HG02973 (cell line): ENCODE results near the gene GDI1.
A peak's percentile ranks its signal among the peaks of the same experiment; 100 is the strongest.

Source experiments
- ATAC-seq: cut with Tn5 transposase; IDR thresholded peaks from one replicate; pipeline ENCODE4 v1.9.1; 2021; ENCODE audit warnings: moderate library complexity; ENCODE audit not compliant: unreplicated experiment

The GDI1 gene

DNA sequence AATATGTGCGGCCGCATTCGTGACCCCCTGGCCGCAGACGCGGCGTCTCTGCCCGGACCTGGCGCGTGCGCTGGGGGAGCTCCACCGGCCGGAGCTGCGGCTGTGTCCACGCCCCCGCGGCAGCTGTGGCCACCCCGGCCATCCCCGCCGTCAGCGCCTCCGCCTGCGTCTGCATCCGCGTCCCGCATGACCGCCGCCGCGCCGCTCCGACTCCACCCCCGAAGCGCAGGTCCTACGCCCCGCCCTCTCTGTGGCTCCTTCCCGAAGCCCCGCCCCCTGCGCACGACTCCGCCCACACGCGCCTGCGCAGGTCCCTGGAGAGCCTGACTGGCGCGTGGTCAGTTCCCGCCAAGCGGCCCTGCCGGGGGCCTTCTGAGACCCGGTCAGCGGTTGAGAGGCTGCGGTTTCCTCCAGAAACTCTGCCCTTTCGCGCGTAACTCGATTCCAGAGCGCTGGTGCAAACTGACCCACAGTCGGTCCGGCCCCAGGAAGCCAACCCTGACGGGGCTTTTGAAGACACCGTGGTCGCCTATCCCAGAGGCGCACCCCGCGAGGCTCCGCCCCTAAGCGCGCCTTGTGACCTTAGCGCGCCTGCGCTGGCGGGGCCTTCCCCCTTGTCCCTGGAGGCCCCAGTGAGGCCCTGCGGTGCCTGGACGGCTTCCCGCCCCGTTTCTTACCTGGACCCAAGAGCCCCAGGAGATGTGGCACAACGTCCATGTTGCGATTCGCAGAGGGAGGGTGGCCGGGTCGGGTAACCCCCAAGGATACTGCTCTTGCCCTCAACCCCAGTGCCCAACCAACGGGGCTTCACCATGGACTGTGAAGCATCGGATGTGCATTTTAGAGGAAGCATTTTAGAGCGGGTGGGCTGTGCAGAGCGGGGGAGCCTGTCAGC, 42.0 kb downstream of the GDI1 start, which contains the start of gene LAGE3:
Gene LAGE3 (minus strand): TSS at position 554 of the 895 bp plus-strand sequence. CDS start 366 bp downstream, at position 188.
- ATAC-seq, result peak; percentile 81

DNA sequence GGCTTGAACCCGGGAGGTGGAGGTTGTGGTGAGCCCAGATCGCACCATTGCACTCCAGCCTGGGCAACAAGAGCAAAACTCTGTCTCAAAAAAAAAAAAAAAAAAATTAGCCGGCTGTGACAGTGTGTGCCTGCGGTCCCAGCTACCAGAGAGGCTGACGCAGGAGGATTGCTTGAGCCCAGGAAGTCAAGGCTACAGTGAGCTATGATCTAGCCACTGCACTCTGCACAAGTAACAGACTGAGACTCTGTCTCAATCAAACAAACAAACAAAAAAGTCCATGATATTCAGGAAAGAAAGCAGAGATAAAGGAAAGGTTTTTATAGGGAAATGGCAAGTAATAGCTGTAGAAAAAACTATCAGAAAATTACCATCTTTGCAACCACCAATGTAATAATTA, 44.2 kb downstream of the GDI1 start:
- no peak for ATAC-seq

DNA sequence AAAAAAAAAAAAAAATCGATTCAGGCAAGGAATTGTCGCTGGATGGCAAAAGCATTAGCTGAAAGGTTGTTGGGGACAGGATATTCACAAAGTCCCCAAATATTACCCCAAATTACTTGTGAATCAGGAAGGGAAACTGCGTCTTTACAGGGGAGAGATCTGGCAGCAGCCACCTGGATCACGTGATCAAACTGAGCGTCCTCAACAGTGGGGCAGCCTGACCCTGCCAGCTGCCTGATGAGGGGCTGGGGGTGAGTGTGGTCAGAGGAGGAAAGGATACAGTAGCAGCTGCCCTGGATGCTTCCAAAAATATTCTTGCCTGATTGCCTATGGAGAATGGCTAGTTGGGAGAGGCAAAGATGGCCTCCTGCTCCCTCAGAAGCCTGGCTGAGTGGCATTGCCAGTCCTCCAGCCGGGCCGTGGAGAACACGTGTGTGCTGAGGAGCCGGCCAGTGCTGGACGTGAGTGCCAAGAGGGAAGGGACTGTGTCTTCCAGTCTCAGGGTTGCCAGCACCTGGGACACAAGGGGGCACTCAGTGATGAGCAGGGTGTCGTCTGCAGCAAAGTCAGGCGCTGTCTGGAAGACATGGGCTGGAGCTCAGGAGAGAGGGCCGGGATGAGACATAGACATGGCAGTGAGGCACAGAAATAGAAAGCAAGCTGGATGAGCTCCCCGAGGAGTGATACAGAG, 45.1 kb downstream of the GDI1 start:
- no peak for ATAC-seq

DNA sequence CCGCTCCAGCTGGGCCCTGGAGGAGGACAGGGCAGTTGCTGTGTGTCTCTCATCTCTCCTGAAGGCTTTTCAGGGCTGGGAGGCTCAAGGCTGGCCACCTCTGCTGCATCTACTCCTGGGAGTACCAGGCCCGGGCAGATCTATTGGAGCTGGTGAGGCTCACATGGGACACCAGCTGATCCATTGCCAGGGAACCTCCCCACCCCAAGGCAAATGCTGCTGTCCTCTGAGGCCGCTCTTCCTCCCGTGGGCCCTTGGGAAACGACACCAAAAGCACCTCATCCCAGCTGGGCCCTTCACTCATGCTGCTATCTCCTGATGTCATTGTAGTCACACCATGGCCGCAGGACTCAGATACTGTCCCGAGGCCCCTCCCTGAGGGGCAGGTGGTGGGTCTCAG, 45.8 kb downstream of the GDI1 start:
- ATAC-seq, result no peak

DNA sequence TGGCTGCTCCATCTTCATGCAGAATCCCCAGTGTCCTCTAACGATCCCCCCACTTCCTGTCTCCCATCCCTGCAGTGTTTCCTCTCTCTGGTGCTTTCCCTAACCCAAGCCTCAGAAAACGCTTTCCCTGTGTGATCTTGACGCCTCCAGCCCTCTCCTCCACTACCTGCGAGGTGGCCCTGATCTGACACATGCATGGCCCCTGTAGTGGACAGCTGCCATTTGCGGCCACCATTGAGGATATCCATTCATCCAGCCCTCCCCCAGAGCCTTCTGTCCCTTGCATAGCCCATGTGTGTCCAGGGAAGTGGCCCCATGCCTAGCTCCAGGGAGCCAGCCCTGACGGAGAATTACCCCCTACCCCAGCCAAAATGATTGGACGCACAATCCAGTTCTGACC, 46.4 kb downstream of the GDI1 start:
- no peak for ATAC-seq

DNA sequence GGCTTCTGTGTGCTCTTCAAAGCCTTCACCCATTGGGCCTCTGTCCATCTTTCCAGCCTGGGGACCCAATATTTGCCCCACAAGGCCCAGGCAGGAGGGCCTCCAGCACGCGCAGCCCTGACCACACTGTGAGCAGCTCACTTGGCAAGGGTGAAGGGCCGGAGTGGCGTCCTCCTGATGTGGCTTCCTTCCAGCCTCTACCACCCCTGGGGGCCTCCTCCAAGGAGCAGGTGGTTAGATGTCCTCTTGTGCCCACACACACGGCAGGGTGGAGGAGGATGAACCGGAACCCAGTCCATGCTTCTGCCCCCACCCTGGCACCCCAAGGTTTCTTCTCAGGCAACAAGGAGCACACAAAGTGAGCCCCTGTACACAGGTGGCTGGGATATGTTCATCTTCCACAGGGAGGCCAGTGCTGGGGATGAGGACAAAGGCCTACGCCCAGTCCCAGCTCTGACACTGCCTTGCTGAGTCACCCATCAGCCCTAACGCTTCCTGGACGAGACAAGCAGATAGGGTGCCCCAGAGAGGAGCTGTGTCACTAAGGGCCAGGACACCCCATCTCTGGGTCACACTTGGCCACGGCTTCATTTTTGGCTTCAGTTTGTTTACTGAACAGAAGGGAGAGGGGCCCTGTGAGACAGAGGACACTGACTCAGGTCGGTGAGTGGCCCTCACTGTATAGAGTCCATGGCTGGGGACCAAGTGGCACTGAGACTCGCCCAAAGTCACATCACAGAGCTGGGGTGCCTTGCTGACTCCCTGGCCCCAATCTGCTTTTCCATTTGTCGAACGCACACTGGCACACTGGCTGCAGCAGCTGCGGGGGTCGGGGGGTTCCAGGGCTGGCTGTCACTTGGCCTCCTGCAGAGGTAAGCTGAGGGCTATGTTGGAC, 47.5 kb downstream of the GDI1 start:
- no peak for ATAC-seq

DNA sequence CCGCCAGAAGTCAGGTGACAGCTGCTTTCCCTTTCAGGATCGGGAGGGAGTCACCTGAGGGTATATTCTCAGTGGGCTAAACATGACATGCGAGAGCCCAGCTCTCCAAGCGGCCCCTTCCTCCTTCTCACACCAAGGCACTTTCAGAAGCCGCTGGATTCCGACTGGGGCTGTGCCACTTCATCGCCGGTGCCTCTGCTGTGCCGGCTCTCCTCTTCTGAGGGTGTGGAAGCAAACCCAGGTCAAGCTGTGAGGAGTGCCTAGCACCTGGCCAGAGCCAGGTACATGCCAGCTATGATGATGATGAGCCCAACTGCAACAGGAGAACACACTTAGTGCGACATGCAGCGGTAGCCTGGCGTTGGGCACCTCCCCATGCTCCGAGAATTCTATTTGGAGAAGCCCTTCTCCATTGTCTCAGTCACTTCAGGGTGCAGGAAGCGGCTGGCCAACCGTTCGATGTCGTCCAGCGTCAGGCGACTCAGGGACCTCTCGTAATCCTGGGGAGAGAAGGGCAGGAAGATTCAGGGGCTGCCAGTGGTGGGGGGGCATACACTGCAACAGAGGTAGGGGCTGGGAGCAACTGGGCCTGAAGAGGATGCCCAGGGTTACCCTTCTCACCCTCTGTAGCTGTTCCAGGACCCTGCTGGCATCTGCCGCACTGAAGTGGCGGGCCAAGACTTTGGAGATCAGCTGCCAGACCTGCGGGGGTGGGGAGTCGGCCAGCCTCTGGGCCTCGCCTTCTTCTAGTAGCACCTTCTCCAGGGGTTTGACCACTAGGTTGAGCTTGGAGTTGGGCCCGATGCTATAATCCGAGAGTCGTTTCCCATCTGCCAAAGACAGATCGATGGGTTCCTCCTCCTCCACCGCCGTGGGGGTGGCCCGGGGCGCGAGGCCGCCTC, 48.4 kb downstream of the GDI1 start:
- no peak for ATAC-seq

DNA sequence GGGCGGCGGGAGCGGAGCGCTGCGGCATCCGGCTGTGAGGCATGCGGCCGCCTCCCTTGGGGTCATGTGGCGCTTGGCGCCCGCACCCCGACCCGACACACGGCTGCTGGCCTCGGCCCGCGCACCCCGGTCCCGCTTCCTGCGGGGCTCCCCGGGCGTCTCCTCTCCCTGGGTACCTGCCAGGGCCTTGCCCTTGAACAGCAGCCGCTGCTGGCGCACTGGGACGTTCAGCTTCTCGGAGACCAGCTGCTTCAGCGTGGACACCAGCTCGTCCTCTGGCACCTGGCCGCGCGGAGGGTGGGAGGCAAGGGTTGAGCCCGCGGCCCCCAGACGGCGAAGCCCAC, 49.1 kb downstream of the GDI1 start:
- no peak for ATAC-seq

DNA sequence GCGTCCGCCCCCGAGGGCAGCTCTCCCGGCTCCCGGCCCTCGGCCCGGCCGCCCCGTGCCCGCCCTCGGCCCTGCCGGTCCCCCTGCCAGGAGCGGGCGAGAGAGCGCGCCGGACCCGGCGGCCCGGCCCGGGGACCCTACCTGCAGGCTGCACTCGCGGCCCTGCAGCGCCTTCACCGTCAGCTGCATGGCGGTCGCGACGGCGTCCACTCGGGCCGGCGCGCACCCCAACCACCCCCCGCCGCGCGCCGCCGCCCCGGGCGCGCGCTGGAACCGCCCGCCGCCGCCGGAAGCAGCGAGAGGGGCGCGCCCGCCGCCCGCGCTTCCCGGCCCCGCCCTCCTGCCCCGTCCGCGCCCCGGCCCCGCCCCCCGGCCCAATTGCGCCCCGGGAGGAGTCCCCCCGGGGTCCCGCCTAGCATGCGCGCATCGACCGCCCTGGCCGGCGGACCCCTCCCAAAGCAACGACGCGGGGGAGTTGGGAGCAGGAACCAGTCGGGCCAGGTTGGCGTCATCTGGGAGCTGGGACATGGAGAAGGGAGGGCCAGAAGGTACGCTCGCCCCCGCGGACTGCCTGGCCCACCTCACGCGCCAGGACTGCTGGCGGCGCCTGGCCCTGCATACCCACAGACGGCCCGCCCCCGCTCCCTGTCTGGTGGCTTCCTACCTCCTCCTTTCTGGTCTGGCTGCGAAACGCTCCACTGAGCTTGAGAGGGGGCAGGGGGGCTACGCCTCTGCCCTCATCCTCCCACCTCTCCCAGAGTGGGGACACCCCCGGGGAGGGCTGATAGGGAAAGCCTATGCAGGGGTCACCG, 49.6 kb downstream of the GDI1 start, which contains the start of gene UBL4A:
Gene UBL4A (minus strand): TSS at position 220 of the 812 bp plus-strand sequence. CDS start 31 bp downstream, at position 189.
- ATAC-seq, result no peak

DNA sequence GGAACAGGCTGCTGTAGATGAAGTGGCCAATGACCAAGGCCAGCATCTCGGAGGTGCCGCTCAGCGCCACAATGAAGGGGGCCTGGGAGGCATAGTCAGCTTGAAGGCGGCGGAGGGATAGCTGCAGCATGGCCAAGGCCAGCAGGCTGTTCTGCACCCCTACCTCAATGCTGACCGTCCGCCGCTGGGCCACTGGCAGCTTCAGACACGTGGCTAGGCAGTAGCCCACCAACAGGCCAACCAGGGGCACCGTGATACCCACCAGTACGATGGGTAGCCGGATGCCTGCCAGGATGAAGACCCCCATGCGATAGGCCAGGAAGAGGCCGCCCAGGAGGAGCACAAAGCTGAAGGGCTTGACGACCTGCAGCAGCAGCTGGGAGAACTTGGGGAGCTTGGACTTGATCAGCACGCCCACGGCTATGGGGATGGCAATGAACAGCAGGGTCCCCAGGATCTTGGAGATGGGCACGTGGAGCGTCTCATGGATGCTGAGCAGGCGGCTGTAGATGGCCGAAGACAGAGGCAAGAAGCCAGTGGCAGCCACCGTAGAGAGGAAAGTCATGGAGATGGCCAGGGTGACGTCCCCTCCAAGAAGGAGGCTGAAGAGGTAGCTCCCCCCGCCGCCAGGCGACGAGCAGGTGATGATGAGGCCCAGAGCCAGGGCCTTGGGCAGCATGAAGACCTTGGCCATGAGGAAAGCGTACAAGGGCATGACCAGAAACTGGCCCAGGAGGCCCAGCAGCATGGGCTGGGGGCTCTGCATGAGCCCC, 50.8 kb downstream of the GDI1 start:
- no peak for ATAC-seq

DNA sequence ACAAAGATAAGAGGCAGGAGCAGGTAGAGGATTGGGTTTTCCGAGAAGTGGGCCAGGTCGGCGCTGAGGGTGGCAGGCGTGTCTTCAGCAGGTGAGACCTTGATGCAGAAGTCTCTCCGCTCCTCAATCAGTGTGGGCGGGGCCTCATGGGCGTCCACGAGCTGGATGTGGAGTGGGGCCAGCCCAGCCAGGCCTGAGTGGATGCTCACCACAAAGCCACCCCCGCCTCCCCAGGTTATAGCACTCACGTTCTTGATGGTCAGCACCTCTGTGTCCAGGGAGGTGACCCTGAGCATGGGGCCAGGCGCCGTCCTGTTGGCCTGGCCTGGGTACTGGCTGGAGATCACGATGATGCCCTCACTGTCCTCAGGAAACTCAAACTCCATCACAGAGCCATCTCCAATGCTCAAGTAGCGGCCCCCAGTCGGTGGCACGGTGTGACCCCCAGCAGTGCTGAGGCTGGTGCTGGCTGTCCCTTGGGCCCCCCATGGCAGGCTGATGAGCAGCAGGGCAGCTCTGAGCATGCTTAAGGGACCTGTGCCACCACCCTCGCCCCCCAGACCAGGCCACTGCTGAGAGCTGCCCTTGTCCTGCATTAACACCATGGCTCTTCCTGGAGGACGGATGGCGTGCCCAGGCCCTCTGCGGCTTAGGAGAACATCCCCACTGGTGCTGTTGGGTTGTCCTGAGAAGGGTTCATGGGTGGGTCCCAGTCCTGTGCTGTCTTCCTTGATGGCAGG, 51.6 kb downstream of the GDI1 start:
- ATAC-seq, result no peak

DNA sequence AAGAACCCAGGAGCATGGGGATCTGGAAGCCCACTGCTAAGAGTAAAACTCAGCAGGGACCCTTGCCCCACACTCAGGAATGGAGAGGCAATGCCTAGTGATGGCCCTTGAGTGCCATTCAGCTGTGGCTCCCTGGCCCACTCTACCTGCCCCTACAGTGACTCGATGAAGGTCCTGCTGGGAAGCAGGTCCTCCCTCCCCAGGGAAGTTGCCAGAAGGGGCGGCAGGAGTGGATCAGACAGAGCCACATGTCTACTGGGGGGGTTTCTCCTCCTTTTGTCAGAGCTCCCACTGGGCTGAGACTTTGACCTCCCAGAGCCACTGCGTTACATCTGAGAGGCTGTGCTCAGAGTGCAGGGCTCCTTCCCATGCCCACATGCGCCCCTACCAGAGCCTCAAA, 52.2 kb downstream of the GDI1 start:
- no peak for ATAC-seq

DNA sequence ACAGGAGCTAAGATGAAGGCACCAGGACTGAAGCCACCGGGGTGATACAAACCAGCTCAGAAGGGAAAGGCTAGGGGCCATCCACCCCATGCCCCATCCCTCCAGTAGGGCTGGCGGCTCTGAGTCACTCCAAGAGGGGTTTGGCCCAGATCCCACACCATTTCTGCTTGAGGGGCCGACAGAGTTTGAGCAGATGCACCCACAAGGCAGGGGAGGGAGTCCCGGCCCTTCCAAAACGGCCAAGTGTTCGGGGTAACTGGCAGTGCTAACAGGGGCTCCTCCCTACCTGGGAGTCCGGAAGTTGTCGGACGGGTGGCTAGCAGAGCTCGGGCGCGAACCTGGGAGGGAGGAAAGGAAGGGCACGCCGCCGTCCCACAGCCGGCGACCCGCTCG, 53.1 kb downstream of the GDI1 start:
- ATAC-seq, result peak; percentile 23

DNA sequence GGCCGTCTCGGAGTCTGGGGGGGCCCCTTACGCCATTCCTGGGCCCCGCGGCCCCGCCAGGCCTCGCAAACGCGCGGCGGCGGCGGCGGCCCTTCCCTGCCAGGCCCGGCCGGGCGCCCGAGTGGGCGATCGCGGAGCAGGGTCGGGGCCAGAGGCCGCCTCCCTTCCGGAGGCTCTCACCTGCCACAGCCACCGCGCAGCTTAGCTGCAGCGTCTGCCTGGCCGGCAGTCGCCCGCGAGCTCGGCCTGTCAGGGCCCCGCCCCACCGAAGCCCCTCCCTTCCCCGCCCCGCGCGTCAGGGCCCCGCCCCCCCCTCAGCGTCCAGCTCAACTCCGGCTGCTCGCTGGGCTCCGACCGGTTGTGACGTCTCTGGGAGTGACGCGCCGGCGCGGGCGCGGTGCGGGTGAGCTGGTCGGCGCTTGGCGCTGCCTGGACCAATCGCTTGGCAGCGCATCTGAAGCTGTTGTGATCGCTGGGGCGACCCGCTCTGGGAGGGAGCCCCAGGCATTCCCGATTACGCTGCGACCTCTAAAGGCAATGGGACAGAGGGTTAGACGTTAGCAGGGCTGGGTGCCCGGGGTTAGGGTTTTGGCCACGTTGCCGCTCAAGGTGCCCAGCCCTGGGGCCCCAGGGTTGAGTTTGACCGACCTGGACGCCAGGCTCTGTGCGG, 53.6 kb downstream of the GDI1 start, which contains the start of gene SLC10A3:
Gene SLC10A3 (minus strand): TSS at position 216 of the 670 bp plus-strand sequence. CDS start 1,689 bp downstream, outside the sequence.
- peak; percentile 75 for ATAC-seq
